Stimulated activated memory B cell treated with anti-CD40 and anti-IgM and Interleukin-4, amounts not matched to agents 10 μg/mL and 1 μg/mL and 100 μg/mL, for 72 hours (primary cell): ENCODE measurements around the gene CYP2U1.

Experiments used
- ATAC-seq: fragments of 150-1000 bp; cut with Tn5 transposase; 2 replicates; pipeline ENCODE4 v1.10.0; 2021
- H3K27ac Mint-ChIP-seq: one replicate; pipeline ENCODE4 v1.8.0; 2022; ENCODE audit warnings: mild to moderate bottlenecking, mixed read lengths
- H3K27me3 Mint-ChIP-seq: one replicate; pipeline ENCODE4 v1.8.0; 2022; ENCODE audit warnings: mixed read lengths
- H3K36me3 Mint-ChIP-seq: one replicate; pipeline ENCODE4 v1.8.0; 2022; ENCODE audit warnings: mixed read lengths
- H3K4me1 Mint-ChIP-seq: one replicate; pipeline ENCODE4 v1.8.0; 2022; ENCODE audit warnings: mixed read lengths
- H3K4me3 Mint-ChIP-seq: one replicate; pipeline ENCODE4 v1.8.0; 2022; ENCODE audit warnings: mild to moderate bottlenecking, moderate library complexity, mixed read lengths
- H3K9me3 Mint-ChIP-seq: one replicate; pipeline ENCODE4 v1.8.0; 2022; ENCODE audit warnings: mixed read lengths

The CYP2U1 gene

DNA sequence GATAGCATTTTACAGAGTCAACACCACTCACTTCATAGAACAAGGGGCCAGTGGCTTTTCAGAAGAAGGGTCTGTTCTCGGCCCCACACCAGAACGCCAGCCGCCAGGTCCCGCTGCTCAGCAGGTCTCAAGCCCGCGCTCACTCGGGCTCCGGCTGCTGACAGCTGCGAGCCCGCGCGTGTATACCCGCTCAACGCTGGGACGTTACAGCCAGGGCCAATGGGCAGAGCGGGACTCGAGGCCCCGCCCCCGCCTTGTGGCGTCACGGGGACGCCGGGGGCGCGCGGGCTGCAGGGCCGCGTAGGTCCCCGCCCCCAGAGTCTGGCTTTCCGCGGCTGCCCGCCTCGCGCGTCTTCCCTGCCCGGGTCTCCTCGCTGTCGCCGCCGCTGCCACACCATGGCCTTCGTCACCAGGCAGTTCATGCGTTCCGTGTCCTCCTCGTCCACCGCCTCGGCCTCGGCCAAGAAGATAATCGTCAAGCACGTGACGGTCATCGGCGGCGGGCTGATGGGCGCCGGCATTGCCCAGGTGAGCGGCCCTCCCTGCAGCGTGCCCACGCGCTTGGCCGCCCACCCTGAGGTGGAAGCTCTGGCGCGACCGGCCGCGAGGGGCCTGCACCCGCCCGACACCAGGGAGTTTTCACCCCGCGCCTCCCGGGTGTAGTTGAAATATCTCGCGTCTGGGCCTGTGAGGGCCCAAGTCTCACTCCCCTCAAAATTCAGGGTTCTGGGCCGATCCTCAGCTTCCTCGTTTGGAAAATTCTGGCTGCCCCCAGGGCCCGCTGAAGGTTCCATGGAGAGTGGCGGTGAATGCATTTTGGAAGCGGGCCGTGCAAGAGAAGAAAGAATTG, 58.4 kb downstream of the CYP2U1 start, which contains the start of gene HADH:
TSS of gene HADH (plus strand) at position 353 of the 850 bp plus-strand sequence. CDS start at position 397, 44 bp downstream.
- peak within 1 kb of the TSS; percentile 91 for H3K27ac Mint-ChIP-seq
- no peaks in the 10 kb centered on the region for H3K9me3 Mint-ChIP-seq
- peaks cover 51% of the 10 kb centered on the region for H3K4me1 Mint-ChIP-seq
- no peaks in the 10 kb centered on the region for H3K27me3 Mint-ChIP-seq
- ATAC-seq, result peak; percentile 99
- H3K36me3 Mint-ChIP-seq, result no peaks in the 10 kb centered on the region
- H3K4me3 Mint-ChIP-seq, result peak within 1 kb of the TSS; percentile 95

DNA sequence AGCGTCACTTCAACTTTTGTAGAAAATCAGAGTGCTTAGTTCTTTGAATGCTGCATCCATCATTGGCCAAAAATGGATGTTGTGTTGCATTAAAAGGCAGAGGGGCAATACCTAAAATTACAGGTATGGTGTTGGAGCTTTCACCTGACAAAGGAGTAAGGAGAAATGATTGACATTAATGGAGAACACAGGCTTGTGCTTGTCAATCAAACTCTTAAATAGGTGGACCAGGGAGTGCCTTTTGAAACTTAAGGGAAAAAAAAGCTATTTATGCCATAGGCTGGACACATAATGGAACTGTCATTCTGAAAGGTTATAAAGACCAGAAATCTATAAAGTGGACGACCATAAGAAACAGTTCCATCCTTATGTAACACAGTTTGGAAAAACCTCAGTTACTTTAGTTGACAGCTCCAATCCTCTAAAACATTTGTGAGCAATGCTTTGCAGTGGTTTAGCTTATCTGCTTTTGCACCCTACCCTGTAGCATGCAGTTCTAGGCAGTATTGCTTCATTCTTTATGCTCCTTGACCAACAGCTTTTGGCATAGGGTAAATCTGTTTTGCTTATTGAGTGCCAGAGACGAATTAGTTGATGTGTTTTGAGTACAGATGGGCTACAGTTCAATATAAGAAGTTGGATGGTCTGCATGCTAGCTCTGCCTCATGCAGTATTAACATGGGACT, 60.7 kb downstream of the CYP2U1 start:
- Mint-ChIP-seq H3K4me3 (no peak overlapping the region), H3K9me3 (no peaks in the 10 kb centered on the region), H3K27ac (peak overlapping the region; percentile 55), H3K27me3 (no peaks in the 10 kb centered on the region), H3K36me3 (peaks cover 13% of the 10 kb centered on the region), H3K4me1 (peaks cover 64% of the 10 kb centered on the region)
- ATAC-seq, result no peak

DNA sequence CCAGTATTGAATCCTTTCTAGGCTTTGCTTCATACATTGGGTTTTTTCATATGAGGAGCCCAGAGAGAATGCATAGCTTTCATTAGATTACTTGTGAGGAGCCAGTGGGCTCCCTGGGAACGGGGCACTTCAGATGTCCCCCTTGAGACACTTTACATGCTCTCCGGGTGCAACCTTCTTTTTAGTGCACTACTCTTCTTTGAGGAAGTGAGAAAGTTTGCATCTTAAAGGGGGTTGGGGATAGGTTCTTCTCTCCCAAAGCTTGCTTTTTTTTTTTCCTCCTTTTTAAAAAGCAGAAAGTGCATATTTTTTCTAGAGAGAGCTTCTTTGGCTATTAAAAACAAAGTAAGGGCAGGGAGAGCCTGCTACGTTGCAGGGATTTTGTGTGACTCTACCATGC, 62.6 kb downstream of the CYP2U1 start:
- Mint-ChIP-seq H3K27me3 (no peaks in the 10 kb centered on the region), H3K4me1 (peaks cover 77% of the 10 kb centered on the region), H3K4me3 (no peak overlapping the region), H3K36me3 (peaks cover 23% of the 10 kb centered on the region), H3K27ac (peak overlapping the region; percentile 55), H3K9me3 (no peaks in the 10 kb centered on the region)
- ATAC-seq, result no peak

DNA sequence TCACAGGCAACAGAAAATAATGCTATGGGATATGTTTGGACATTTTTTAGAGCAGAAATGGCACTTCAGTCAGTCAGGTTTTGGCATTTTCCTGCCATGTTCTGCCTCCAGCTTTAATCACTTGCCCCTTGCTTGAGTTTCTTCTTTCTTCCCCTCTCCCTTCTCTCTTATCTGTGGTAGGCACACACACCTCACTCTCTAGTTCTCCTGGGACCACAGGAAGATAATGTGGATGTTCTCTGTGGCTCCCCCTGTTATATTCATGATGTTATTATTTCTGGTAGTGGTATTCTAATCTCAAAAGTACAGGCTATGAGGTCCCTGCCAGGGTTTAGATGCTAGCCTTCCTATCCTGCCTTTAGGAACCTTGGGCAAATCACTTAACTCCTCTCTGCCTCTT, 63.5 kb downstream of the CYP2U1 start:
- Mint-ChIP-seq H3K4me3 (no peak overlapping the region), H3K27me3 (no peaks in the 10 kb centered on the region), H3K36me3 (peaks cover 28% of the 10 kb centered on the region), H3K4me1 (peaks cover 77% of the 10 kb centered on the region), H3K27ac (peak overlapping the region; percentile 55), H3K9me3 (no peaks in the 10 kb centered on the region)
- ATAC-seq, result no peak

DNA sequence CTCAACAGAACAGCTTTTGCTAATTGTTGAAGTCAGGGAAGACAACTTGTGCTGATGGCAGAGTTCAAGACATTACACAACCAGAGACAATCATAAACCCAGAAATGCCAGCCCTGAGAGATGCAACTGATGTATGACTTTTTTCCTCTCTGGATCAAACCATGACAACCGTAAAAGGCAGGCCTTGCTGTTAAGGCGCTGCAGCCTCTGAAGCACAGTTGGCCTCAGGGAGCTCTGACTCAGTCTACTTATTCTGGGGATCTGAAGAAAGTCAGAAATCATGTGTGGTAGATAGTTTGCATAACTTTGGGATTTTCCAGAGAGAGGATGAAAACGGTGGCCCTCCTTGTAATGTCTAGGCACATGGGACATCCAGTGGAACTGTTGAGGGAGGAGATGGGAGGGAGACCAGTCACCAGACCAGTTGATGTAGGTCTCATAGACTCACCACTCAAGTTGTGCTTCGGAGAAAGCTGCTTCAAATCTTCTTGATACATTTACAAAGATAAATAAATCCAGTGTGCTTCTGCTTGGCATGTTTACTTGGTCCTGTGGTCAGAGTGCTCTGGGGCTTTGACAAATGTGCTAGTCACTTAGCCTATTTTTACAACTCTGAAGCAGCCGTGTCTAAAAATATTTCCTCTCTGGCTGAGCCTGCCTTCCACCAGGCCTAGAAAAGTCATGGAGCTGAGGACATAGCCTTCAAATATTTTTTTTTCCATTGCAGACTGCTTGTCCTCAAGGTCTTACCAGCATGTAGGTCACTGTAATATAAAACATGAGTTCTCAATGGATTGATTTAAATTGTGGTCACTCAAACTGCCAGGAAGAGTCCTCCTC, 65.8 kb downstream of the CYP2U1 start:
- H3K27ac Mint-ChIP-seq, result no peak overlapping the region
- no peaks in the 10 kb centered on the region for H3K9me3 Mint-ChIP-seq
- H3K4me3 Mint-ChIP-seq, result no peak overlapping the region
- H3K36me3 Mint-ChIP-seq, result peaks cover 40% of the 10 kb centered on the region
- H3K27me3 Mint-ChIP-seq, result no peaks in the 10 kb centered on the region
- ATAC-seq, result no peak
- peaks cover 56% of the 10 kb centered on the region for H3K4me1 Mint-ChIP-seq

DNA sequence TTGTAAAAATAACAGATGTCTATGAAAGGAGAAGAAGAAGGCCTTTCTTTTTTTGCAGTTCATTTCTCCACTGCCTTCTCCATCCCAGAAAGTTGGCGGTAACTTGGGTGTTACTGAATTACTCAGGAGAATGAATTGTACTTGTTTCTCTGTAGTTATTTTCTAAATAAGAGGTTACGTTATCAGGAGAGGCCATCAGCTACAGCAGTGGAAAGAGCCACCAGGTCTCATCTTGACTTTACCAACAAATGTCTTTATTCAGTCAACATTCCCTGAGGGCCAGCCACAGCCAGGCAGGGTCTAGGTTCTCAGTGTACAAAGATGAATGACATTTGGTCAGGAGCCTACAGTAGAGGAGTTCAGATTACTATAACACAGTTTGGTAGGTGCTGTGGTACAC, 66.4 kb downstream of the CYP2U1 start:
- Mint-ChIP-seq H3K36me3 (peaks cover 44% of the 10 kb centered on the region), H3K27ac (no peak overlapping the region), H3K4me3 (no peak overlapping the region), H3K9me3 (no peaks in the 10 kb centered on the region), H3K27me3 (no peaks in the 10 kb centered on the region), H3K4me1 (peaks cover 50% of the 10 kb centered on the region)
- ATAC-seq, result no peak

DNA sequence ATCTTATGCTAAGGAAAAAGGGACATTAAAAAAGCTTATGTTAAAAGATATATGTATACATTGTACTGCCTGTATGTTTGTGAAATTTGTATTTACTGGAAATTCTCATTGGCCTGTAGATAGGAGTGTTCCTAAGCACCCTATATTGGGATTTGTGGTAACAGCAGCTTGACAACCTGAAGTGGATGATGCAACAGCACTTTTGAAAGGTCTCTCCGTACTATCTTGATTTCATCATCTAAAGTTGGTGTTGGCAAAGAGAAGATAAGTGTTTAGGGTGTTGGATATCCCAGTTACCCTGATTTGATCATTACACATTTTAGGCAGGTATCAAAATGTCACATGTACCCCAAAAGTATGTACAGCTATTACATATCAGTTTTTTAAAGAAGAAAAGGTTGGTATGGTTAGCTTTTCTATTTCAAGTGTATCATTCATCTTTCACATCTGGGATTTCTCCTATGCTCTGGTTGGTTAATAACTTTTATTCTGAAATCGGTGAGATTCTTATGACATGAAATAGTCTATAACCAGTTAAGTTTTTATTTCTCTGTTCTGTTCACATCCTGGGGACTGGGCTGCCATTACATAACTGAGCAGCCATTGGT, 68.7 kb downstream of the CYP2U1 start:
- Mint-ChIP-seq H3K27me3 (no peaks in the 10 kb centered on the region), H3K36me3 (peaks cover 44% of the 10 kb centered on the region), H3K4me1 (peaks cover 37% of the 10 kb centered on the region), H3K4me3 (no peak overlapping the region), H3K9me3 (no peaks in the 10 kb centered on the region), H3K27ac (no peak overlapping the region)
- no peak for ATAC-seq

DNA sequence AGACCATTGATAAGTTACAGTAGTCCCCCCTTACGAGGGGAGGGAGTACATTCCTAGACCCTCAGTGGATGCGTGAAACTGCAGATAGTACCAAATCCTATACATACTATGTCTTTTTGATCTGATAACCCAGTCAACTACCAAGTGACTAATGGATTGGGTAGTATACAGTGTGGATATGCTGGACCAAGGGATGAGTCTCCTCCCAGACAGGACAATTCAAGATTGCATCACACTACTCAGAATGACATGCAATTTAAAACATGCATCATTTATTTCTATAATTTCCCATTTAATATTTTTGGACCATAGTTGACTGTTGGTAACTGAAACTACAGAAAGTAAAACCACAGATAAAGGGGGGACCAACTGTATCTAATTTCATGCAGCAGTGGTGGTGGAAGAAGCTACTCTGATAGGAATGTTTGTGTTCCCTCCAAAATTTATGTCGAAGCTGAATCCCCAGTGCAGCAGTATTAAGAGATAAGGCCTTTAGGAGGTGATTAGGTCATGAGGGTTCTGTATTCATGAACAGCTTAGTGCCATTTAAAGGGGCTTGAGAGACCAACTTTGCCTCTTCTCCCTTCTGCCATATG, 70.3 kb downstream of the CYP2U1 start:
- no peak for ATAC-seq
- peaks cover 42% of the 10 kb centered on the region for H3K36me3 Mint-ChIP-seq
- H3K4me3 Mint-ChIP-seq, result no peak overlapping the region
- H3K4me1 Mint-ChIP-seq, result peaks cover 35% of the 10 kb centered on the region
- no peaks in the 10 kb centered on the region for H3K27me3 Mint-ChIP-seq
- H3K9me3 Mint-ChIP-seq, result no peaks in the 10 kb centered on the region
- no peak overlapping the region for H3K27ac Mint-ChIP-seq
